WTC11 (cell line): ENCODE results near the gene PSMD1.

Experiments used
- CTCF ChIP-seq: fragments of 200-600 bp; IDR thresholded peaks from 2 replicates; pipeline ENCODE4 v1.8.0; 2022; ENCODE audit warnings: antibody characterized with exemption
- HMGXB4 ChIP-seq: sonication (generic); formaldehyde crosslinking; IDR thresholded peaks from 2 replicates; pipeline ENCODE4 v1.8.1; 2023; ENCODE audit warnings: mild to moderate bottlenecking, moderate library complexity, missing genetic modification reagents
- JUN ChIP-seq: sonication (generic); formaldehyde crosslinking; IDR thresholded peaks from 2 replicates; pipeline ENCODE4 v1.8.0; 2023; ENCODE audit warnings: mild to moderate bottlenecking, missing genetic modification reagents
- MAX ChIP-seq: sonication (generic); formaldehyde crosslinking; IDR thresholded peaks from 2 replicates; pipeline ENCODE4 v1.8.0; 2022; ENCODE audit warnings: mild to moderate bottlenecking, missing genetic modification reagents
- MYBL2 ChIP-seq: sonication (generic); formaldehyde crosslinking; IDR thresholded peaks from 2 replicates; pipeline ENCODE4 v1.8.1; 2023; ENCODE audit warnings: mild to moderate bottlenecking, moderate library complexity, missing genetic modification reagents
- NFE2L1 ChIP-seq: sonication (generic); formaldehyde crosslinking; IDR thresholded peaks from 2 replicates; pipeline ENCODE4 v1.8.1; 2023; ENCODE audit warnings: missing genetic modification reagents
- NR2C2 ChIP-seq: sonication (generic); formaldehyde crosslinking; IDR thresholded peaks from 2 replicates; pipeline ENCODE4 v1.8.0; 2022; ENCODE audit warnings: mild to moderate bottlenecking, missing genetic modification reagents
- SP1 ChIP-seq: sonication (generic); formaldehyde crosslinking; conservative IDR thresholded peaks from 2 replicates; pipeline ENCODE4 v1.8.1; 2022; ENCODE audit warnings: missing genetic modification reagents
- TCF7 ChIP-seq: sonication (generic); formaldehyde crosslinking; IDR thresholded peaks from 2 replicates; pipeline ENCODE4 v1.8.0; 2022; ENCODE audit warnings: mild to moderate bottlenecking, low read depth, missing genetic modification reagents, moderate library complexity
- TP53 ChIP-seq: sonication (generic); formaldehyde crosslinking; IDR thresholded peaks from 2 replicates; pipeline ENCODE4 v1.8.1; 2023; ENCODE audit warnings: mild to moderate bottlenecking, missing genetic modification reagents
- TF ChIP-seq, protein P1 (sequence below): sonication (generic); formaldehyde crosslinking; IDR thresholded peaks from 2 replicates; pipeline ENCODE4 v1.8.1; 2022; ENCODE audit warnings: low read depth, missing genetic modification reagents, borderline replicate concordance
- TF ChIP-seq, protein P2 (sequence below): sonication (generic); formaldehyde crosslinking; IDR thresholded peaks from 2 replicates; pipeline ENCODE4 v1.8.1; 2022; ENCODE audit warnings: mild to moderate bottlenecking, missing genetic modification reagents, moderate library complexity, borderline replicate concordance
- TF ChIP-seq, protein P3 (sequence below): sonication (generic); formaldehyde crosslinking; IDR thresholded peaks from 2 replicates; pipeline ENCODE4 v1.8.1; 2022; ENCODE audit warnings: low read depth, mild to moderate bottlenecking, moderate library complexity, missing genetic modification reagents, borderline replicate concordance

DNA sequence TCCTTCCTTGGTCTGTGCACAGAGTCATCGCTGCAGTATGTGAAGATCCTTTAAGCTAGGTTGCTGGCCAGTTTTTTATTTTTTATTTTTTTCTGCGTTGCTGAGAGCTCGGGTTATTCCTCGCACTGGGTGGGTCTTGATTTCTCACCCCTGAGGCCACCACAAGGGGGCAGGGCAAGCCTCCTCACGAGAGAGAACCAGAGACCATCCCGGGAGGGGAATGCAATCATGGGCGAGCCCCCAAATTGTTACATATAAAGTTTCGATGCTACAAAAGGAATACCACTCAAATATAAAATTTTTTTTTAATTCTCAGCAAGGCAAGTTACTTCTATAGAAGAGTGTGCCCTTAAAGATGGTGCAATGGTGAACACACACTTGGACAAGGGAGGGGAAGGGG, 43.3 kb downstream of the PSMD1 start:
- TF ChIP-seq CTCF (0 out of 2 replicates have a peak, but pooled peaks have one; percentile 25), JUN (CRISPR knock-in tag) (no peak), NFE2L1 (no peak), TCF7 (CRISPR knock-in tag) (no peak), MYBL2 (CRISPR knock-in tag) (no peak), MAX (no peak), NR2C2 (no peak), SP1 (CRISPR knock-in tag) (no peak), TP53 (CRISPR knock-in tag) (no peak), HMGXB4 (CRISPR knock-in tag) (no peak)
- TF ChIP-seq, protein P1, sequence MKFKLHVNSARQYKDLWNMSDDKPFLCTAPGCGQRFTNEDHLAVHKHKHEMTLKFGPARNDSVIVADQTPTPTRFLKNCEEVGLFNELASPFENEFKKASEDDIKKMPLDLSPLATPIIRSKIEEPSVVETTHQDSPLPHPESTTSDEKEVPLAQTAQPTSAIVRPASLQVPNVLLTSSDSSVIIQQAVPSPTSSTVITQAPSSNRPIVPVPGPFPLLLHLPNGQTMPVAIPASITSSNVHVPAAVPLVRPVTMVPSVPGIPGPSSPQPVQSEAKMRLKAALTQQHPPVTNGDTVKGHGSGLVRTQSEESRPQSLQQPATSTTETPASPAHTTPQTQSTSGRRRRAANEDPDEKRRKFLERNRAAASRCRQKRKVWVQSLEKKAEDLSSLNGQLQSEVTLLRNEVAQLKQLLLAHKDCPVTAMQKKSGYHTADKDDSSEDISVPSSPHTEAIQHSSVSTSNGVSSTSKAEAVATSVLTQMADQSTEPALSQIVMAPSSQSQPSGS: no peak
- TF ChIP-seq, protein P2, sequence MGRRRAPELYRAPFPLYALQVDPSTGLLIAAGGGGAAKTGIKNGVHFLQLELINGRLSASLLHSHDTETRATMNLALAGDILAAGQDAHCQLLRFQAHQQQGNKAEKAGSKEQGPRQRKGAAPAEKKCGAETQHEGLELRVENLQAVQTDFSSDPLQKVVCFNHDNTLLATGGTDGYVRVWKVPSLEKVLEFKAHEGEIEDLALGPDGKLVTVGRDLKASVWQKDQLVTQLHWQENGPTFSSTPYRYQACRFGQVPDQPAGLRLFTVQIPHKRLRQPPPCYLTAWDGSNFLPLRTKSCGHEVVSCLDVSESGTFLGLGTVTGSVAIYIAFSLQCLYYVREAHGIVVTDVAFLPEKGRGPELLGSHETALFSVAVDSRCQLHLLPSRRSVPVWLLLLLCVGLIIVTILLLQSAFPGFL (CRISPR knock-in tag): no peak
- TF ChIP-seq, protein P3, sequence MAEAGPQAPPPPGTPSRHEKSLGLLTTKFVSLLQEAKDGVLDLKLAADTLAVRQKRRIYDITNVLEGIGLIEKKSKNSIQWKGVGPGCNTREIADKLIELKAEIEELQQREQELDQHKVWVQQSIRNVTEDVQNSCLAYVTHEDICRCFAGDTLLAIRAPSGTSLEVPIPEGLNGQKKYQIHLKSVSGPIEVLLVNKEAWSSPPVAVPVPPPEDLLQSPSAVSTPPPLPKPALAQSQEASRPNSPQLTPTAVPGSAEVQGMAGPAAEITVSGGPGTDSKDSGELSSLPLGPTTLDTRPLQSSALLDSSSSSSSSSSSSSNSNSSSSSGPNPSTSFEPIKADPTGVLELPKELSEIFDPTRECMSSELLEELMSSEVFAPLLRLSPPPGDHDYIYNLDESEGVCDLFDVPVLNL: no peak
